GM19238 (cell line): Measurements from ENCODE around the gene CTNNA3.

Experiments
- DNase-seq: peaks from one replicate; pipeline ENCODE4 v3.0.0; 2011; ENCODE audit warnings: low spot score; ENCODE audit not compliant: insufficient read length

CTNNA3 gene

GRCh38 chr10:67666416-67667034 is 29.5 kb downstream of the CTNNA3 start:
- no peak for DNase-seq

- DNase-seq = no peak
Measured at GRCh38 chr10:67665491-67665890, 30.5 kb downstream of the CTNNA3 start.

- no peak for DNase-seq
Measured at GRCh38 chr10:67664942-67665341, 31.1 kb downstream of the CTNNA3 start.

GRCh38 chr10:67663449-67664087 is 32.4 kb downstream of the CTNNA3 start:
- no peak for DNase-seq

GRCh38 chr10:67662415-67662814 is 33.6 kb downstream of the CTNNA3 start:
- DNase-seq = no peak

- no peak for DNase-seq
Measured at GRCh38 chr10:67659497-67659896, 36.5 kb downstream of the CTNNA3 start.

- DNase-seq = no peak
Measured at GRCh38 chr10:67657775-67658174, 38.2 kb downstream of the CTNNA3 start.

GRCh38 chr10:67650558-67650957 is 45.4 kb downstream of the CTNNA3 start:
- no peak for DNase-seq

- DNase-seq = no peak
Measured at GRCh38 chr10:67648613-67649229, 47.3 kb downstream of the CTNNA3 start.

GRCh38 chr10:67630904-67631303 is 65.1 kb downstream of the CTNNA3 start:
- DNase-seq = no peak

- DNase-seq = no peak
Measured at GRCh38 chr10:67629461-67629971, 66.5 kb downstream of the CTNNA3 start.

GRCh38 chr10:67622984-67623383 is 73.0 kb downstream of the CTNNA3 start:
- DNase-seq = no peak

GRCh38 chr10:67622511-67622910 is 73.5 kb downstream of the CTNNA3 start:
- DNase-seq = no peak

GRCh38 chr10:67621834-67622233 is 74.2 kb downstream of the CTNNA3 start:
- no peak for DNase-seq

GRCh38 chr10:67618116-67618515 is 77.9 kb downstream of the CTNNA3 start:
- no peak for DNase-seq

- DNase-seq = peak; percentile 2
Measured at GRCh38 chr10:67612577-67613537, 83.1 kb downstream of the CTNNA3 start.

- DNase-seq = no peak
Measured at GRCh38 chr10:67612176-67612575, 83.8 kb downstream of the CTNNA3 start.

GRCh38 chr10:67609996-67610793 is 85.8 kb downstream of the CTNNA3 start:
- no peak for DNase-seq

- DNase-seq = no peak
Measured at GRCh38 chr10:67608001-67608400, 88.0 kb downstream of the CTNNA3 start.

GRCh38 chr10:67607472-67607871 is 88.5 kb downstream of the CTNNA3 start:
- DNase-seq = no peak

- no peak for DNase-seq
Measured at GRCh38 chr10:67606572-67606971, 89.4 kb downstream of the CTNNA3 start.
